HG02981 (cell line): ENCODE measurements around the gene DDN.
A peak's percentile ranks its signal among the peaks of the same experiment; 100 is the strongest.

ENCODE experiments used
- ATAC-seq: cut with Tn5 transposase; IDR thresholded peaks from one replicate; pipeline ENCODE4 v1.9.1; 2021; ENCODE audit warnings: mild to moderate bottlenecking, moderate library complexity; ENCODE audit not compliant: unreplicated experiment

Gene DDN

GRCh38 chr12:48969160-48969771 lies 29.9 kb downstream of the DDN start:
- ATAC-seq, result no peak

- no peak for ATAC-seq
Measured at GRCh38 chr12:48968467-48968866, 30.7 kb downstream of the DDN start.

GRCh38 chr12:48967991-48968390 lies 31.2 kb downstream of the DDN start:
- no peak for ATAC-seq

GRCh38 chr12:48966177-48966895 lies 32.8 kb downstream of the DDN start:
- ATAC-seq, result no peak

GRCh38 chr12:48965298-48965838 lies 33.8 kb downstream of the DDN start:
- no peak for ATAC-seq

GRCh38 chr12:48961801-48962200 lies 37.4 kb downstream of the DDN start:
- no peak for ATAC-seq

- no peak for ATAC-seq
Measured at GRCh38 chr12:48961331-48961730, 37.8 kb downstream of the DDN start.

- ATAC-seq, result no peak
Measured at GRCh38 chr12:48960834-48961233, 38.3 kb downstream of the DDN start.

GRCh38 chr12:48958049-48958388 lies 41.2 kb downstream of the DDN start:
- ATAC-seq, result no peak

- ATAC-seq, result peak; percentile 92
Measured at GRCh38 chr12:48957141-48958048, 41.8 kb downstream of the DDN start, which contains the start of gene ARF3. Gene ARF3 (minus strand): TSS chr12:48957487. CDS start chr12:48941095, 16,392 bp downstream.

- no peak for ATAC-seq
Measured at GRCh38 chr12:48956279-48957140, 42.7 kb downstream of the DDN start.

- no peak for ATAC-seq
Measured at GRCh38 chr12:48954841-48955501, 44.2 kb downstream of the DDN start.

GRCh38 chr12:48954061-48954460 lies 45.1 kb downstream of the DDN start:
- ATAC-seq, result no peak

- no peak for ATAC-seq
Measured at GRCh38 chr12:48952691-48953090, 46.5 kb downstream of the DDN start.

GRCh38 chr12:48947727-48948126 lies 51.4 kb downstream of the DDN start:
- no peak for ATAC-seq

GRCh38 chr12:48946943-48947342 lies 52.2 kb downstream of the DDN start:
- no peak for ATAC-seq

GRCh38 chr12:48946205-48946604 lies 53.0 kb downstream of the DDN start:
- no peak for ATAC-seq
